Progenitor cell of endocrine pancreas (in vitro differentiated cells): ENCODE data around the gene MYLK. TPM values are rescaled to one million over a fixed set of nuclear protein-coding genes. Genes with fewer than 3 reads are reported as not detected.

Experiments
- DNase-seq: peaks from one replicate; pipeline ENCODE4 v3.0.0; 2021; ENCODE audit warnings: low spot score; ENCODE audit not compliant: unreplicated experiment
- H3K27ac Mint-ChIP-seq: 2 replicates; pipeline ENCODE4 v1.8.0; 2021; ENCODE audit warnings: mild to moderate bottlenecking, moderate library complexity, mixed read lengths
- H3K27me3 Mint-ChIP-seq: 2 replicates; pipeline ENCODE4 v1.8.0; 2021; ENCODE audit warnings: mixed read lengths
- H3K36me3 Mint-ChIP-seq: 2 replicates; pipeline ENCODE4 v1.8.0; 2022; ENCODE audit warnings: mixed read lengths; ENCODE audit not compliant: insufficient read depth
- H3K4me1 Mint-ChIP-seq: 2 replicates; pipeline ENCODE4 v1.8.0; 2021; ENCODE audit warnings: low read depth, mixed read lengths
- H3K4me3 Mint-ChIP-seq: 2 replicates; pipeline ENCODE4 v1.8.0; 2021; ENCODE audit warnings: low read depth, mild to moderate bottlenecking, moderate library complexity, mixed read lengths
- H3K9me3 Mint-ChIP-seq: 2 replicates; pipeline ENCODE4 v1.8.0; 2021; ENCODE audit warnings: low read depth, mixed read lengths
- total RNA-seq: library from RNA; stranded (reverse); gene quantifications from 2 replicates; pipeline ENCODE4 v1.2.1, GENCODE V29; 2021
- TF ChIP-seq, protein P1 (sequence below): fragments of 200-600 bp; sonication (generic); IDR thresholded peaks from one replicate; pipeline ENCODE4 v1.5.0; 2021; ENCODE audit warnings: antibody characterized with exemption, mild to moderate bottlenecking; ENCODE audit not compliant: unreplicated experiment

MYLK gene
- total RNA-seq, 1 donor from 2014 or later = 1.1 TPM

DNA sequence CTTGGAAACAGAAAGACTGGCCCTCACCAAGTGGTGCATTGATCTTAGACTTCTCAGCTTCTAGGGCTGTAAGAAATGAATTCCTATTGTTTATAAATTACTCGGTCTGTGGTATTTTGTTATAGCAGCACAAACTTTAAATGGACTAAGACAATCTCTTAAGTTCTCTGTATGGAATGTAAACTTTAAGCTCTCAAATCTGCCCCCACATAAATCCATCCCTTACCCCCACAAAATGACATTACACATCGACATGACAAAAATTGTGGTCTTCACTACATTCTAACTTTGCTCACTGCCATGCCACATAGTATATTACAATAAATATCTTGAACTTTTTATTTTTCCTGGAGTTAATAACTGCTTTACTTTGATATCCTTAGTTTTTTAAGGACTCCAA, 121.3 kb downstream of the MYLK start:
- DNase-seq = no peak
- Mint-ChIP-seq H3K9me3 (no peaks in the 10 kb centered on the region), H3K36me3 (no peaks in the 10 kb centered on the region), H3K27ac (no peak overlapping the region), H3K4me3 (no peak overlapping the region), H3K27me3 (no peaks in the 10 kb centered on the region), H3K4me1 (peaks cover 2% of the 10 kb centered on the region)
- TF ChIP-seq, protein P1, sequence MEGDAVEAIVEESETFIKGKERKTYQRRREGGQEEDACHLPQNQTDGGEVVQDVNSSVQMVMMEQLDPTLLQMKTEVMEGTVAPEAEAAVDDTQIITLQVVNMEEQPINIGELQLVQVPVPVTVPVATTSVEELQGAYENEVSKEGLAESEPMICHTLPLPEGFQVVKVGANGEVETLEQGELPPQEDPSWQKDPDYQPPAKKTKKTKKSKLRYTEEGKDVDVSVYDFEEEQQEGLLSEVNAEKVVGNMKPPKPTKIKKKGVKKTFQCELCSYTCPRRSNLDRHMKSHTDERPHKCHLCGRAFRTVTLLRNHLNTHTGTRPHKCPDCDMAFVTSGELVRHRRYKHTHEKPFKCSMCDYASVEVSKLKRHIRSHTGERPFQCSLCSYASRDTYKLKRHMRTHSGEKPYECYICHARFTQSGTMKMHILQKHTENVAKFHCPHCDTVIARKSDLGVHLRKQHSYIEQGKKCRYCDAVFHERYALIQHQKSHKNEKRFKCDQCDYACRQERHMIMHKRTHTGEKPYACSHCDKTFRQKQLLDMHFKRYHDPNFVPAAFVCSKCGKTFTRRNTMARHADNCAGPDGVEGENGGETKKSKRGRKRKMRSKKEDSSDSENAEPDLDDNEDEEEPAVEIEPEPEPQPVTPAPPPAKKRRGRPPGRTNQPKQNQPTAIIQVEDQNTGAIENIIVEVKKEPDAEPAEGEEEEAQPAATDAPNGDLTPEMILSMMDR = no peak

DNA sequence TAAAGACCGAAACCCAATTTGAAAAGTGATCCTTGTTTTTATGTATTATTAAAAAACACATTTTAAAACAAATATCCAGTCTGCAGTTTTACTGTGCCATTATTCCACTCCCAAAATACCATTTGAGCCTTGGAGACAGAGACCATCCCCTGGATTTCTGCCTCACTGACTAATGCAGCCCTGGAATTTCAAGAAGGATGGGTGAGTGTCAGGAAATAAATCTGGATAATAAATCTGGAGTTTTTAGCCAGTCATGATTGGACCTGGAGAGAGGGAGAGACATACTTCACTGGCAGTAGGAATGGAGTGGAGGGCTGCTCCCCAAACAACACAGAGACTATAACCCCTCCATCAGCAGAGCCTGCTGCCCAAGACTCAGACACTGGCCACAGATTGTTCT, 123.3 kb downstream of the MYLK start:
- Mint-ChIP-seq H3K27ac (no peak overlapping the region), H3K4me3 (no peak overlapping the region), H3K9me3 (no peaks in the 10 kb centered on the region), H3K27me3 (no peaks in the 10 kb centered on the region), H3K36me3 (no peaks in the 10 kb centered on the region), H3K4me1 (peaks cover 8% of the 10 kb centered on the region)
- TF ChIP-seq, protein P1 = no peak
- DNase-seq = no peak

DNA sequence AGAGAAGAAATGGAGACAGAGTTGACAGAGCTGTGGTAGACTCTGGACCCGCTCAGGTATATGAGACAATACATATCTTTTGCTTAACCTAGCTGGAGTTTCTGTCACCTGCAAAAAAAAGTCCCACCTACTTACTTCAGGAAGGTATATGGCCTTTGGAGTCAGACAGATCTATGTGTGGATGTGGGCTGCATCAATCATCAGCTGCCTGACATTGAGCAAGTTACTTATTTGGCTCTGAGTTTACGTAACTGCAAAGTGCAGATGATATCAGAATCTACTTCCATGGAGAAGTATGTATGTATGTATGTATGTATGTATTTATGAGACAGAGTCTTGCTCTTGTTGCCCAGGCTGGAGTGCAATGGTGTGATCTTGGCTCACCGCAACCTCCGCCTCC, 124.3 kb downstream of the MYLK start:
- Mint-ChIP-seq H3K4me1 (peaks cover 17% of the 10 kb centered on the region), H3K27me3 (no peaks in the 10 kb centered on the region), H3K36me3 (no peaks in the 10 kb centered on the region), H3K9me3 (no peaks in the 10 kb centered on the region), H3K27ac (no peak overlapping the region), H3K4me3 (no peak overlapping the region)
- DNase-seq = no peak
- TF ChIP-seq, protein P1 = no peak

DNA sequence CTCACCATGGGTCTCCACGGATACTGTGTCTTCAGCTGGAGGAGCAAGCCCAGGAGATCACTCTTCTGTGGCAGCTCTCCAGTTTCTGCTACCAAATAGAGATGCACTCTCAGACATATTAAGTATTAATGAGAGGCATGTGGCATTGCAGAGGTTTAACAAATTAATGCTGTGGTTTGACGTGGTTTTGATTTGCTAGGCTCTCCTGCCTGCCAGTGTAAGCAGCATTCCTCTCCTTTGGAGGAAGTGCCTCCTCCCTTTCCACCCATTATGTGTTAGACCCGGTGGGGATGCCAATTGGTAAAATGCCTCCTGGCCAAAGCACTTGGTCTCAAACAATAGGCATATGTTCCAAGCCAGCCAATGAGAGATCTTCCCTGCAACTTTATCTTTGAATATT, 124.8 kb downstream of the MYLK start:
- TF ChIP-seq, protein P1 = no peak
- DNase-seq = no peak
- H3K4me3 Mint-ChIP-seq = no peak overlapping the region
- no peaks in the 10 kb centered on the region for H3K27me3 Mint-ChIP-seq
- H3K4me1 Mint-ChIP-seq = peaks cover 23% of the 10 kb centered on the region
- H3K9me3 Mint-ChIP-seq = no peaks in the 10 kb centered on the region
- H3K27ac Mint-ChIP-seq = no peak overlapping the region
- no peaks in the 10 kb centered on the region for H3K36me3 Mint-ChIP-seq

DNA sequence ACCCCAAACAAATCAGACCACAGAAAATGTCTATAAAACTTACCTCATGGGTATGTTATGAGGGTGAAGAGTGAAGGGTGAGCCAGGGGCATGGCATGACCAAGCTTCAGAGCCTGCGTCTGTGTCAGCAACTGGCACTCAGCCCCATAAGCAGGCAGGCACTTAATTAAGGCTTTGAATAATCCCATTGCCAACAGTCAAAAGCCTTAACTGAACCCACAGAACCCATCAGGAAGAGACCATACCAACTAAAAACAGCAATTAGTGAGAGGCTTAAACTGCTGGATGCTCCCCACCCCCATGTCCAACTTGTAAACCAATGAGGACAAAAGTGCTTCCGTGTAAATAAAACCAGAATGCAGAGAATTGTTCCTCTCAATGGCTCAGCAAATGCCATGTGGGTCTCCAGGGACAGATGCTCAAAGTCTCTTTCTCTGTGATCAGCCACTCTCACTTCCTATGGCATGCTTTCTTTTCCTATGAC, 126.0 kb downstream of the MYLK start:
- no peak for DNase-seq
- Mint-ChIP-seq H3K27ac (no peak overlapping the region), H3K36me3 (no peaks in the 10 kb centered on the region), H3K4me3 (no peak overlapping the region), H3K27me3 (no peaks in the 10 kb centered on the region), H3K4me1 (peaks cover 28% of the 10 kb centered on the region), H3K9me3 (no peaks in the 10 kb centered on the region)
- TF ChIP-seq, protein P1 = no peak
